ENCODE measurements around the gene ADI1. TPM values are rescaled to one million over a fixed set of nuclear protein-coding genes. Genes with fewer than 3 reads are reported as not detected.
"Not testable (repeated sequence)": the region's sequence is repeated elsewhere in the genome, so short reads cannot be mapped to it uniquely, and the experiment has no call there.

ADI1 gene
- total RNA-seq, 2 donors from 2014 or later: 27.0 to 33.0 TPM

- no peaks in the 10 kb centered on the region for H3K27me3 Mint-ChIP-seq
- H3K9me3 ChIP-seq (ENCODE audit: control insufficient read depth, low read length, poor library complexity, severe bottlenecking): no peaks in the 10 kb centered on the region
- H3K36me3 Mint-ChIP-seq (ENCODE audit: low read depth): peaks cover 2% of the 10 kb centered on the region
- H3K4me1 Mint-ChIP-seq: peaks cover 8% of the 10 kb centered on the region
- ATAC-seq (no peak), DNase-seq (no peak)
- H3K4me3 Mint-ChIP-seq: no peak overlapping the region
- H3K27ac Mint-ChIP-seq: no peak overlapping the region
Observed at GRCh38 chr2:3454802-3455201, 64.5 kb downstream of the ADI1 start.

- not testable (repeated sequence) for ATAC-seq; H3K4me1 Mint-ChIP-seq; H3K4me3 Mint-ChIP-seq; H3K36me3 Mint-ChIP-seq (ENCODE audit: low read depth); DNase-seq; H3K9me3 ChIP-seq (ENCODE audit: control insufficient read depth, low read length, poor library complexity, severe bottlenecking); H3K27me3 Mint-ChIP-seq
- peak overlapping the region; percentile 69 for H3K27ac Mint-ChIP-seq
Observed at GRCh38 chr2:3454005-3454404, 65.3 kb downstream of the ADI1 start.

DNA sequence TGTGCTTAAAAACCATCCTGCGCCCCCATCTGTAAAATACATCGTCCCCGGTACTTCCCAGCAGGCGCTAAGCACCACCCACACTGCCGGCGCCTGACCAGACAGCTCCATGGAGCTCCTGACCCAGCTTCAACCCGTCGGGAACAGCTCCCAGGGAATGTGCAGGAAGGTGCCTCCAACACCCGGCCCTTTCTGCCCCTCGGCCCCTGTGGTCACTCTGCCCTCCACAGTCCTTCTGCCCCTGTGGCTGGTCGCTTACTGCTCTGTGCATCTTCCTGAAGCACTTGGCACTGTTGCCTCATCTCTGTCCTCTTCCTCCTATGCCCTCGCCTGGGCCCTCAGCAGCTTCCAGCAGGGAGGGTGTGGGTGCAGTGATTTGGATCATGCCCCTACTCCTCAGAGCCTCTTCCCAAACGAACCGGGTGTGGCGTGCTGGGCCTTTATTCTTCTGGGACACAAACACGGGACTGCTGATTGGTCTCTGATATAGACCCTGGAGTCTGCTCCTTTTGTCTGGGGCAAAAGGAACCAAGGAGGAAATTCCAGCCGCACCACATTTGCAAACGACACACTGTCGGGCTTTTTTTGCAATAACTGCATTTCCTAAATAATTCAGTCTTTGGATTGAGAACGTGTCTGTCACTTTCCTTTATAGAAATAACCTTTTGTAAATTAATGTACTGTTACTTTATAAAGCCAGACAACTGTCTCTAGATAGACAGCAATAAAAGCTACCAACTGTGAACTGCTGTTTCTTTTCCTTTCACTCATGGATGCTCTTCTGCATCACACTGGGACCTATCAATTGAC lies 65.9 kb downstream of the ADI1 start:
- H3K27ac Mint-ChIP-seq: peak overlapping the region; percentile 69
- H3K4me3 Mint-ChIP-seq: no peak overlapping the region
- H3K9me3 ChIP-seq (ENCODE audit: control insufficient read depth, low read length, poor library complexity, severe bottlenecking): no peaks in the 10 kb centered on the region
- peaks cover 8% of the 10 kb centered on the region for H3K4me1 Mint-ChIP-seq
- ATAC-seq (no peak), DNase-seq (no peak)
- peaks cover 4% of the 10 kb centered on the region for H3K36me3 Mint-ChIP-seq (ENCODE audit: low read depth)
- H3K27me3 Mint-ChIP-seq: no peaks in the 10 kb centered on the region

- H3K4me1 Mint-ChIP-seq: peaks cover 8% of the 10 kb centered on the region
- no peaks in the 10 kb centered on the region for H3K27me3 Mint-ChIP-seq
- H3K4me3 Mint-ChIP-seq: no peak overlapping the region
- H3K27ac Mint-ChIP-seq: no peak overlapping the region
- no peaks in the 10 kb centered on the region for H3K9me3 ChIP-seq (ENCODE audit: control insufficient read depth, low read length, poor library complexity, severe bottlenecking)
- H3K36me3 Mint-ChIP-seq (ENCODE audit: low read depth): peaks cover 3% of the 10 kb centered on the region
- ATAC-seq (no peak), DNase-seq (no peak)
Observed at GRCh38 chr2:3451926-3452671, 67.2 kb downstream of the ADI1 start.

GRCh38 chr2:3451169-3451568 lies 68.2 kb downstream of the ADI1 start:
- Mint-ChIP-seq H3K36me3 (ENCODE audit: low read depth) (peaks cover 3% of the 10 kb centered on the region), H3K4me3 (no peak overlapping the region), H3K27ac (no peak overlapping the region), H3K4me1 (peaks cover 8% of the 10 kb centered on the region), H3K27me3 (no peaks in the 10 kb centered on the region)
- DNase-seq (no peak), ATAC-seq (no peak)
- no peaks in the 10 kb centered on the region for H3K9me3 ChIP-seq (ENCODE audit: control insufficient read depth, low read length, poor library complexity, severe bottlenecking)

GRCh38 chr2:3450385-3451010 lies 68.8 kb downstream of the ADI1 start:
- no peak for ATAC-seq
- no peak overlapping the region for H3K27ac Mint-ChIP-seq
- no peak overlapping the region for H3K4me3 Mint-ChIP-seq
- peaks cover 3% of the 10 kb centered on the region for H3K36me3 Mint-ChIP-seq (ENCODE audit: low read depth)
- DNase-seq: no peak
- no peaks in the 10 kb centered on the region for H3K9me3 ChIP-seq (ENCODE audit: control insufficient read depth, low read length, poor library complexity, severe bottlenecking)
- peaks cover 6% of the 10 kb centered on the region for H3K4me1 Mint-ChIP-seq
- H3K27me3 Mint-ChIP-seq: no peaks in the 10 kb centered on the region

- no peak for DNase-seq
- no peak for ATAC-seq
- no peak overlapping the region for H3K4me3 Mint-ChIP-seq
- H3K36me3 Mint-ChIP-seq (ENCODE audit: low read depth): peaks cover 3% of the 10 kb centered on the region
- H3K27ac Mint-ChIP-seq: no peak overlapping the region
- H3K27me3 Mint-ChIP-seq: no peaks in the 10 kb centered on the region
- no peaks in the 10 kb centered on the region for H3K9me3 ChIP-seq (ENCODE audit: control insufficient read depth, low read length, poor library complexity, severe bottlenecking)
- peaks cover 3% of the 10 kb centered on the region for H3K4me1 Mint-ChIP-seq
Observed at GRCh38 chr2:3449936-3450335, 69.4 kb downstream of the ADI1 start.

- Mint-ChIP-seq H3K27me3 (no peaks in the 10 kb centered on the region), H3K36me3 (ENCODE audit: low read depth) (peaks cover 3% of the 10 kb centered on the region), H3K4me3 (no peak overlapping the region), H3K27ac (no peak overlapping the region), H3K4me1 (peaks cover 3% of the 10 kb centered on the region)
- ATAC-seq (no peak), DNase-seq (no peak)
- H3K9me3 ChIP-seq (ENCODE audit: control insufficient read depth, low read length, poor library complexity, severe bottlenecking): no peaks in the 10 kb centered on the region
Observed at GRCh38 chr2:3449086-3449485, 70.2 kb downstream of the ADI1 start.

GRCh38 chr2:3448441-3448911 lies 70.9 kb downstream of the ADI1 start:
- not testable (repeated sequence) for ATAC-seq; H3K36me3 Mint-ChIP-seq (ENCODE audit: low read depth); DNase-seq; H3K4me3 Mint-ChIP-seq; H3K4me1 Mint-ChIP-seq; H3K27me3 Mint-ChIP-seq; H3K9me3 ChIP-seq (ENCODE audit: control insufficient read depth, low read length, poor library complexity, severe bottlenecking)
- peak overlapping the region; percentile 27 for H3K27ac Mint-ChIP-seq

DNA sequence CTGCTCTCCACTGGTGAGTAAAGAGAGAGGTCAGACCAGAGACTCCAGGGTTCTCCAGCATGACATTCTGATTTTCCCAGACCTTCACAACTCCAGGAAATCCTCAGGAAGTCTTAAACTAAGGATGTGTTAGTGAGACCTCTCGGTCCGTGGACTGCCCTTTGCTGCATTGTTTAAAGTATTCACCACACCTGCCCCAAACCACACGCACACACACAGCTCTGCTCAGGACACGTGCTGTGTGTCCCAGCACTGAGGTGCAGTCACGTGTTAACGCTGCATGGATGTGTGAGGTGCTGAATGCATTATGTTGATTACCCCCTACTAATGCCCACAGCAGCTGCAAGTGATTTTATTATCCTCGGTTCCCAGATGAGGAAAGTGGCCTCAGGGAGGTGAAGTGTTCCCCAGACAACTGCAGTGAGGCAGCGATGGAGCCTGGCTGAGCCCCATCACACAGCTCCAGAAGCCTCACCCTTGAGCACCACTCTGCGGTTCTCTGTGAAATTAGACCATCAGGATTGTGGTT lies 71.5 kb downstream of the ADI1 start:
- Mint-ChIP-seq H3K36me3 (ENCODE audit: low read depth) (peaks cover 3% of the 10 kb centered on the region), H3K27me3 (no peaks in the 10 kb centered on the region), H3K4me3 (no peak overlapping the region), H3K4me1 (peaks cover 3% of the 10 kb centered on the region), H3K27ac (peak overlapping the region; percentile 27)
- no peak for DNase-seq
- no peak for ATAC-seq
- H3K9me3 ChIP-seq (ENCODE audit: control insufficient read depth, low read length, poor library complexity, severe bottlenecking): no peaks in the 10 kb centered on the region

Other genes with a start within 250 kb of the ADI1 start
- 10 to 100 TPM; 25.1 to 28.5 TPM for gene EIPR1, start 141.7 kb downstream of the ADI1 start, total RNA-seq
- 10 to 100 TPM; 66.5 to 80.4 TPM for gene TRAPPC12, start 139.8 kb downstream of the ADI1 start, total RNA-seq
- 10 to 100 TPM; 25.9 to 32.9 TPM for gene RNASEH1, start 38.8 kb upstream of the ADI1 start, total RNA-seq
- 1,000 to 10,000 TPM; 1,710 to 1,803 TPM for gene RPS7, start 55.7 kb upstream of the ADI1 start, total RNA-seq
- not detected for gene COLEC11, start 75.6 kb upstream of the ADI1 start, total RNA-seq
- gene ALLC, start 138.7 kb upstream of the ADI1 start, total RNA-seq: not detected
- gene DCDC2C, start 184.0 kb upstream of the ADI1 start, total RNA-seq: not detected

All from T-helper 17 cell (primary cell).